ENCODE data around the gene EIF3K. TPM values are rescaled to one million over a fixed set of nuclear protein-coding genes. Genes with fewer than 3 reads are reported as not detected.

The EIF3K gene
- total RNA-seq, 2 donors from 2014 or later: 237 to 302 TPM

- H3K27ac ChIP-seq: peak overlapping the region; percentile 99 to 100
- H3K4me3 ChIP-seq: peak overlapping the region; percentile 3
- no peaks in the 10 kb centered on the region for H3K9me3 ChIP-seq
- H3K27me3 ChIP-seq (replicated peaks; ENCODE audit: insufficient read depth): no peaks in the 10 kb centered on the region
- no peak for TF ChIP-seq CTCF (IDR thresholded peaks at IDR 0.05)
- peaks cover 81 to 98% of the 10 kb centered on the region in 2 donors for H3K4me1 ChIP-seq (ENCODE audit: control insufficient read depth in 1 of 2, low read depth in 2 of 2)
- no peak for DNase-seq (ENCODE audit: low spot score)
- H3K36me3 ChIP-seq: no peaks in the 10 kb centered on the region
- ATAC-seq (ENCODE audit: insufficient number of reproducible peaks, low FRiP score, low read depth): no peak
Measured at GRCh38 chr19:38661996-38662395, 43.0 kb downstream of the EIF3K start.

- ATAC-seq (ENCODE audit: insufficient number of reproducible peaks, low FRiP score, low read depth) (no peak), DNase-seq (ENCODE audit: low spot score) (no peak)
- no peaks in the 10 kb centered on the region for H3K36me3 ChIP-seq
- peak overlapping the region; percentile 99 to 100 for H3K27ac ChIP-seq
- TF ChIP-seq CTCF (IDR thresholded peaks at IDR 0.05): no peak
- peak overlapping the region; percentile 56 for H3K4me3 ChIP-seq
- no peaks in the 10 kb centered on the region for H3K27me3 ChIP-seq (replicated peaks; ENCODE audit: insufficient read depth)
- H3K9me3 ChIP-seq: no peaks in the 10 kb centered on the region
- peaks cover 81 to 98% of the 10 kb centered on the region in 2 donors for H3K4me1 ChIP-seq (ENCODE audit: control insufficient read depth in 1 of 2, low read depth in 2 of 2)
Measured at GRCh38 chr19:38662537-38663155, 43.7 kb downstream of the EIF3K start.

GRCh38 chr19:38663156-38663651, 44.2 kb downstream of the EIF3K start:
- Histone ChIP-seq H3K27me3 (replicated peaks; ENCODE audit: insufficient read depth) (no peaks in the 10 kb centered on the region), H3K4me3 (peak overlapping the region; percentile 56), H3K27ac (peak overlapping the region; percentile 99 to 100), H3K4me1 (ENCODE audit: control insufficient read depth in 1 of 2, low read depth in 2 of 2) (peaks cover 81 to 98% of the 10 kb centered on the region in 2 donors), H3K9me3 (no peaks in the 10 kb centered on the region), H3K36me3 (no peaks in the 10 kb centered on the region)
- no peak for TF ChIP-seq CTCF (IDR thresholded peaks at IDR 0.05)
- DNase-seq (ENCODE audit: low spot score) (no peak), ATAC-seq (ENCODE audit: insufficient number of reproducible peaks, low FRiP score, low read depth) (no peak)

- ATAC-seq (ENCODE audit: insufficient number of reproducible peaks, low FRiP score, low read depth): peak; percentile 19
- no peaks in the 10 kb centered on the region for H3K36me3 ChIP-seq
- TF ChIP-seq CTCF (IDR thresholded peaks at IDR 0.05): no peak
- peaks cover 81 to 100% of the 10 kb centered on the region in 2 donors for H3K4me1 ChIP-seq (ENCODE audit: control insufficient read depth in 1 of 2, low read depth in 2 of 2)
- H3K4me3 ChIP-seq: peak overlapping the region; percentile 56
- no peaks in the 10 kb centered on the region for H3K9me3 ChIP-seq
- DNase-seq (ENCODE audit: low spot score): no peak
- no peaks in the 10 kb centered on the region for H3K27me3 ChIP-seq (replicated peaks; ENCODE audit: insufficient read depth)
- peak overlapping the region; percentile 99 to 100 for H3K27ac ChIP-seq
Measured at GRCh38 chr19:38663957-38664502, 45.0 kb downstream of the EIF3K start.

- no peak for ATAC-seq (ENCODE audit: insufficient number of reproducible peaks, low FRiP score, low read depth)
- Histone ChIP-seq H3K4me1 (ENCODE audit: control insufficient read depth in 1 of 2, low read depth in 2 of 2) (peaks cover 85 to 100% of the 10 kb centered on the region in 2 donors), H3K27ac (peak overlapping the region; percentile 99 to 100), H3K27me3 (replicated peaks; ENCODE audit: insufficient read depth) (no peaks in the 10 kb centered on the region), H3K36me3 (no peaks in the 10 kb centered on the region), H3K9me3 (no peaks in the 10 kb centered on the region), H3K4me3 (peak overlapping the region; percentile 56)
- TF ChIP-seq CTCF (IDR thresholded peaks at IDR 0.05): no peak
- DNase-seq (ENCODE audit: low spot score): no peak
Measured at GRCh38 chr19:38664503-38665211, 45.7 kb downstream of the EIF3K start.

Data from thoracic aorta (tissue), 2 donors.